Mesenchymal stem cell (in vitro differentiated cells and primary cell): ENCODE data around the gene MADD.
A peak's percentile ranks its signal among the peaks of the same experiment; 100 is the strongest.

Experiments
- DNase-seq: peaks from one replicate; pipeline ENCODE4 v3.0.0-alpha.2; 2013
- H2AFZ ChIP-seq: one replicate; pipeline ENCODE4 v1.6.1; 2013; ENCODE audit warnings: low read depth, mild to moderate bottlenecking, control low read depth, inconsistent platforms, low read length, moderate library complexity
- H2AK5ac ChIP-seq: 2 replicates; pipeline ENCODE4 v1.6.1; 2013; ENCODE audit warnings: low read length, moderate library complexity, mild to moderate bottlenecking, inconsistent platforms; ENCODE audit not compliant: severe bottlenecking
- H2BK120ac ChIP-seq: one replicate; pipeline ENCODE4 v1.6.1; 2013; ENCODE audit warnings: low read depth, mild to moderate bottlenecking, inconsistent platforms, low read length, moderate library complexity
- H2BK12ac ChIP-seq, 2 experiments: one replicate each; pipeline ENCODE4 v1.6.1; 2013; ENCODE audit warnings: inconsistent platforms in 2 of 2, low read length in 2 of 2, mild to moderate bottlenecking in 2 of 2, moderate library complexity in 2 of 2, control low read depth in 1 of 2
- H2BK15ac ChIP-seq: one replicate; pipeline ENCODE4 v1.6.1; 2013; ENCODE audit warnings: mild to moderate bottlenecking, low read depth, inconsistent platforms; ENCODE audit not compliant: poor library complexity, severe bottlenecking
- H2BK5ac ChIP-seq: 2 replicates; pipeline ENCODE4 v1.6.1; 2013; ENCODE audit warnings: low read depth, mild to moderate bottlenecking, low read length, control low read depth, inconsistent platforms; ENCODE audit not compliant: poor library complexity, severe bottlenecking
- H3K14ac ChIP-seq, 2 experiments: one replicate each; pipeline ENCODE4 v1.6.1; 2013; ENCODE audit warnings: inconsistent platforms in 2 of 2, low read length in 2 of 2, control low read depth in 1 of 2, mild to moderate bottlenecking in 1 of 2, moderate library complexity in 1 of 2
- H3K18ac ChIP-seq, 2 experiments: one replicate each; pipeline ENCODE4 v1.6.1; 2013; ENCODE audit warnings: inconsistent platforms in 2 of 2, low read length in 2 of 2, control low read depth in 1 of 2, low read depth in 1 of 2, mild to moderate bottlenecking in 1 of 2
- H3K23ac ChIP-seq, 2 experiments: one replicate each; pipeline ENCODE4 v1.6.1; 2013; ENCODE audit warnings: inconsistent platforms in 2 of 2, low read length in 2 of 2, mild to moderate bottlenecking in 2 of 2, moderate library complexity in 2 of 2, control low read depth in 1 of 2
- H3K27ac ChIP-seq: 2 replicates; pipeline ENCODE4 v1.5.1; 2013; ENCODE audit warnings: mild to moderate bottlenecking, moderate library complexity, low read length, control low read depth, inconsistent platforms; ENCODE audit not compliant: poor library complexity, severe bottlenecking
- H3K27me3 ChIP-seq, 2 experiments: 2 replicates each; pipeline versions ENCODE4 v1.6.1 to v1.7.0; 2013; ENCODE audit warnings: low read length in 2 of 2, mild to moderate bottlenecking in 2 of 2, moderate library complexity in 2 of 2, control low read depth in 1 of 2, inconsistent platforms in 1 of 2; ENCODE audit not compliant: control insufficient read depth in 1 of 2, insufficient read depth in 1 of 2
- H3K36me3 ChIP-seq, 2 experiments: 2 replicates each; pipeline versions ENCODE4 v1.6.1 to v1.7.0; 2013; ENCODE audit warnings: low read length in 2 of 2, control low read depth in 1 of 2, inconsistent platforms in 1 of 2, low read depth in 1 of 2, mild to moderate bottlenecking in 1 of 2; ENCODE audit not compliant: insufficient read depth in 2 of 2, control insufficient read depth in 1 of 2
- H3K4ac ChIP-seq, 2 experiments: one replicate each; pipeline ENCODE4 v1.6.1; 2013; ENCODE audit warnings: inconsistent platforms in 2 of 2, low read length in 2 of 2, mild to moderate bottlenecking in 2 of 2, moderate library complexity in 2 of 2, control low read depth in 1 of 2, low read depth in 1 of 2
- H3K4me1 ChIP-seq: 2 replicates; pipeline ENCODE4 v1.6.1; 2013; ENCODE audit warnings: low read depth, low read length, control low read depth; ENCODE audit not compliant: control insufficient read depth, insufficient read depth
- H3K4me2 ChIP-seq: 2 replicates; pipeline ENCODE4 v1.6.1; 2013; ENCODE audit warnings: low read length, mild to moderate bottlenecking, inconsistent platforms; ENCODE audit not compliant: poor library complexity, severe bottlenecking
- H3K4me3 ChIP-seq, 2 experiments: 2 replicates each; pipeline versions ENCODE4 v1.5.1 to v1.7.0; 2013; ENCODE audit warnings: low read length in 2 of 2, mild to moderate bottlenecking in 2 of 2, control low read depth in 1 of 2, low read depth in 1 of 2; ENCODE audit not compliant: insufficient read depth in 1 of 2
- H3K79me1 ChIP-seq: replicated peaks from 2 replicates; pipeline ENCODE4 v1.6.1; 2013; ENCODE audit warnings: mild to moderate bottlenecking, control low read depth, low read length, inconsistent platforms; ENCODE audit not compliant: poor library complexity, severe bottlenecking
- H3K9ac ChIP-seq: 2 replicates; pipeline ENCODE4 v1.7.0; 2013; ENCODE audit warnings: mild to moderate bottlenecking, low read length, moderate library complexity
- H3K9me3 ChIP-seq: 2 replicates; pipeline ENCODE4 v1.7.0; 2013; ENCODE audit warnings: mild to moderate bottlenecking, low read length; ENCODE audit not compliant: control insufficient read depth
- H4K8ac ChIP-seq: one replicate; pipeline ENCODE4 v1.6.1; 2013; ENCODE audit warnings: inconsistent platforms, mild to moderate bottlenecking, low read length, moderate library complexity
- H4K91ac ChIP-seq: one replicate; pipeline ENCODE4 v1.6.1; 2013; ENCODE audit warnings: mild to moderate bottlenecking, low read length, inconsistent platforms
- WGBS: methylation state at CpG from one replicate; pipeline ENCODE4 v1.1.7; 2013; ENCODE audit warnings: mixed read lengths; 5-methylcytosine and 5-hydroxymethylcytosine counted together

MADD gene

DNA sequence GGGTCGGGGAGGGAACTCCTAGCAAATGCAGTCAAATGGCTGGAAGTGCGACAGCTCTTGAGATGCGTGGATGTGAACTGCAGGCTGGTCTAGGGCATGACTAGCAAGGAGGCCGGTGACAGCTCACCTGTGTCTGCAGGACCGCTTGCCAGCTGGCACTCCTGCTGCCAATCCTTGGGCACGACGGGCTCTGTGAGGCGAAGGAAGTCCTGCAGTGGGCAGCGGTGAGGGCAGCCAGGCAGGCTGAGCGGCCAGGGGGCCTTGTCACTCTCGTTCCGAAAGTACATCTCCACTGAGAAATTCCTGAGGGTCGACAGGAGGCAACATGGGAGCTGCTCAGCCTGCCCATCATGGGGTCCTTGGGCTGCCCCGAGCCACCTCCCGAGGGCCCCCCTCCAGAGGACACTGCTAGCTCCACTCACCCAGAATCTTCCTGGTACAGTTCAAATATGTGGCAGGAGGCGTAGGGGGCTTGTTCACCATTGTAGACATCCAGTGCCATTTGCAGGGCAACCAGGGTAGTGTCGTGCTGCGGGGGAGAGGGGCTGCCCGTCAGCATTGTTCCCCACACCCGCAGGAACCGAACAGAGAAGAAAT is 27.2 kb upstream of the MADD start:
- no peak overlapping the region for H2AK5ac ChIP-seq
- H2BK120ac ChIP-seq: no peak overlapping the region
- peak overlapping the region in 1 of 2 experiments; percentile 23 for H2BK12ac ChIP-seq
- H2AFZ ChIP-seq: no peak overlapping the region
- no peak overlapping the region for H3K4me3 ChIP-seq
- H4K8ac ChIP-seq: peak overlapping the region; percentile 52
- no peaks in the 10 kb centered on the region for H3K27me3 ChIP-seq
- H3K9me3 ChIP-seq: no peaks in the 10 kb centered on the region
- no peak overlapping the region for H3K27ac ChIP-seq
- H3K36me3 ChIP-seq: peaks cover 67% of the 10 kb centered on the region in 2 experiments
- no peak for DNase-seq
- H3K79me1 ChIP-seq: peaks cover 20% of the 10 kb centered on the region
- WGBS: 92% methylated on average over 21 of the region's 21 CpGs
- H2BK15ac ChIP-seq: peak overlapping the region; percentile 68
- H3K4me1 ChIP-seq: peaks cover 17% of the 10 kb centered on the region
- H3K23ac ChIP-seq: no peak overlapping the region
- no peak overlapping the region for H3K9ac ChIP-seq
- H3K4me2 ChIP-seq: no peak overlapping the region
- peak overlapping the region in 1 of 2 experiments; percentile 1 for H3K4ac ChIP-seq
- peak overlapping the region; percentile 14 to 59 for H3K18ac ChIP-seq
- H4K91ac ChIP-seq: peak overlapping the region; percentile 6
- H2BK5ac ChIP-seq: no peak overlapping the region
- no peak overlapping the region for H3K14ac ChIP-seq

- 56% methylated on average over 4 of the region's 4 CpGs for WGBS
- H3K4me1 ChIP-seq: peaks cover 19% of the 10 kb centered on the region
- no peak overlapping the region for H3K27ac ChIP-seq
- no peak overlapping the region for H2BK5ac ChIP-seq
- peaks cover 23% of the 10 kb centered on the region for H3K79me1 ChIP-seq
- no peak overlapping the region for H2AK5ac ChIP-seq
- no peak overlapping the region for H3K4me2 ChIP-seq
- H3K9ac ChIP-seq: no peak overlapping the region
- no peak overlapping the region for H3K23ac ChIP-seq
- H3K36me3 ChIP-seq: peaks cover 60% of the 10 kb centered on the region in 2 experiments
- no peak overlapping the region for H3K4ac ChIP-seq
- H2BK15ac ChIP-seq: peak overlapping the region; percentile 9
- no peak overlapping the region for H2AFZ ChIP-seq
- no peak overlapping the region for H2BK120ac ChIP-seq
- H4K91ac ChIP-seq: no peak overlapping the region
- no peak overlapping the region for H2BK12ac ChIP-seq
- no peaks in the 10 kb centered on the region for H3K27me3 ChIP-seq
- no peak overlapping the region for H4K8ac ChIP-seq
- no peak overlapping the region for H3K14ac ChIP-seq
- DNase-seq: peak; percentile 71
- H3K4me3 ChIP-seq: no peak overlapping the region
- no peak overlapping the region for H3K18ac ChIP-seq
- no peaks in the 10 kb centered on the region for H3K9me3 ChIP-seq
These were observed 26.5 kb upstream of the MADD start for GRCh38 chr11:47243454-47243853.

DNA sequence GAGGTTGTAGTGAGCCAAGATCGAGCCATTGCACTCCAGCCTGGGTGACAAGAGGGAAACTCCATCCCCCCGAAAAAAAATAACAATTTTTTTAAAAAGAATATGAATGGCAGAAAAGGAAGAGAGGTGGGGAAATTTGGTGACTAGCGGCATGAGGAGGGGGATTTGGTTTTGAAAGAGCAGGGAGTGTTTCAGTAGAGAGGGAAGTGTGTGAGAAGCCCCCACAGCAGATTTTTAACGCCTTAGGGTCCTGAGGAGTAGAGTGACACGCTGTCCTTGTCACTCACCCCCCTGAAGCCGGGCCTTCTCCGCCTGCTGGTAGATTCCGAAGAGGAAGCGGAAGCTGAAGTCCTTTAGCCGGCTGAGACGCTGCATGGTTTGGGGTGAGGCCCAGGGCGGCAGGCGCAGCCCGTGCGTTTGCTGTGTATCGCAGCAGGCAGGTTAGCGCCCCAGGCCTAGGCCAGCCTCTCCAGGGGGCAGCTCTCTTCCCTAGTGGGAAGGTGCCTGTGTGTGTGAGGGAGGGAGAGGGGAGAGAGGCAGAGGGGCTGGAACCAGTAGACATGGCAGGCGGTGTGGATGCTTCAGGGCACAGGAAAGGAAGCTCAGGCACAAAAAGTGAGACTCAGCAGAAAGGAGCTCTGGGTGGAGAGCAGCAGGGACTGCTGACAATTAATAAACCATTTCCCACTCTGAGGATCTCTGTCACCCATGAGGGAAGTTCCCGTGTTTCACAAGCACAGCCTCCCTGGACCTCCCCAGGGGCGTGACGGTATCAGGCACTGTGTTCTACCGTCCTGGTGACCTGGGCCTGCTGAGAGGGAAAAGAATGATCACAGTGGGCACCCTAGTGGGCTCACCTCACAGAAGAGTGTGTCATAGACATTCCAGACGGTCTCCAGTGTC is 25.2 kb upstream of the MADD start:
- Histone ChIP-seq H2AFZ (no peak overlapping the region), H3K79me1 (peaks cover 23% of the 10 kb centered on the region), H2BK15ac (peak overlapping the region; percentile 73), H3K9ac (no peak overlapping the region), H3K4me1 (peaks cover 22% of the 10 kb centered on the region), H3K14ac (no peak overlapping the region), H2BK12ac (peak overlapping the region in 1 of 2 experiments; percentile 8), H3K4me2 (no peak overlapping the region), H3K27ac (peak overlapping the region; percentile 34), H3K23ac (no peak overlapping the region), H3K4me3 (no peak overlapping the region), H4K91ac (no peak overlapping the region), H3K27me3 (no peaks in the 10 kb centered on the region), H4K8ac (no peak overlapping the region), H3K4ac (no peak overlapping the region), H3K18ac (no peak overlapping the region), H3K9me3 (no peaks in the 10 kb centered on the region), H2BK120ac (no peak overlapping the region), H2BK5ac (no peak overlapping the region), H3K36me3 (peaks cover 48% of the 10 kb centered on the region in 2 experiments), H2AK5ac (no peak overlapping the region)
- DNase-seq: peak; percentile 42
- 92% methylated on average over 22 of the region's 23 CpGs for WGBS

- peaks cover 22% of the 10 kb centered on the region for H3K4me1 ChIP-seq
- DNase-seq: no peak
- peak overlapping the region; percentile 14 for H3K27ac ChIP-seq
- H2AFZ ChIP-seq: no peak overlapping the region
- no peak overlapping the region for H2AK5ac ChIP-seq
- no peak overlapping the region for H3K4ac ChIP-seq
- no peak overlapping the region for H3K4me2 ChIP-seq
- H3K23ac ChIP-seq: no peak overlapping the region
- no peak overlapping the region for H2BK5ac ChIP-seq
- no peak overlapping the region for H4K91ac ChIP-seq
- no peak overlapping the region for H3K4me3 ChIP-seq
- no peak overlapping the region for H3K9ac ChIP-seq
- H3K18ac ChIP-seq: no peak overlapping the region
- WGBS: 93% methylated on average over 11 of the region's 11 CpGs
- H3K27me3 ChIP-seq: no peaks in the 10 kb centered on the region
- no peak overlapping the region for H2BK120ac ChIP-seq
- no peak overlapping the region for H4K8ac ChIP-seq
- H3K9me3 ChIP-seq: no peaks in the 10 kb centered on the region
- H3K14ac ChIP-seq: no peak overlapping the region
- H2BK15ac ChIP-seq: no peak overlapping the region
- H2BK12ac ChIP-seq: no peak overlapping the region
- H3K36me3 ChIP-seq: peaks cover 39 to 41% of the 10 kb centered on the region in 2 experiments
- peaks cover 24% of the 10 kb centered on the region for H3K79me1 ChIP-seq
These were observed 24.1 kb upstream of the MADD start for GRCh38 chr11:47245611-47246357.
